Neural cell (in vitro differentiated cells): Measurements from ENCODE around the gene CASKIN2.

ENCODE experiments used
- CTCF ChIP-seq: fragments of 450-650 bp; IDR thresholded peaks from 2 replicates; pipeline ENCODE4 v1.5.1; 2014; ENCODE audit warnings: antibody characterized with exemption, mild to moderate bottlenecking, moderate library complexity; ENCODE audit not compliant: poor library complexity, severe bottlenecking
- EP300 ChIP-seq: fragments of 450-650 bp; conservative IDR thresholded peaks from 2 replicates; pipeline ENCODE4 v1.6.1; 2014; ENCODE audit warnings: antibody characterized with exemption, mild to moderate bottlenecking, moderate library complexity; ENCODE audit not compliant: poor library complexity, severe bottlenecking
- EZH2 ChIP-seq: fragments of 200-600, 300-800 bp; shearing (Covaris generic), sonication (generic); IDR thresholded peaks from 2 replicates; pipeline ENCODE4 v1.6.1; 2014; ENCODE audit warnings: antibody characterized with exemption, low read length, borderline replicate concordance, mild to moderate bottlenecking; ENCODE audit not compliant: insufficient read depth, poor library complexity, severe bottlenecking
- MXI1 ChIP-seq: fragments of 450-650 bp; conservative IDR thresholded peaks from 2 replicates; pipeline ENCODE4 v1.6.1; 2014; ENCODE audit warnings: antibody characterized with exemption, mild to moderate bottlenecking; ENCODE audit not compliant: poor library complexity, severe bottlenecking
- POLR2AphosphoS5 ChIP-seq: IDR thresholded peaks from 2 replicates; pipeline ENCODE4 v1.6.1; 2012
- RAD21 ChIP-seq: fragments of 450-650 bp; conservative IDR thresholded peaks from 2 replicates; pipeline ENCODE4 v1.6.1; 2014; ENCODE audit warnings: antibody characterized with exemption, mild to moderate bottlenecking, moderate library complexity
- REST ChIP-seq: IDR thresholded peaks from 2 replicates; pipeline ENCODE4 v1.6.1; 2012; ENCODE audit warnings: borderline replicate concordance
- SMC3 ChIP-seq: fragments of 450-650 bp; conservative IDR thresholded peaks from 2 replicates; pipeline ENCODE4 v1.6.1; 2014; ENCODE audit warnings: antibody characterized with exemption, mild to moderate bottlenecking, moderate library complexity; ENCODE audit not compliant: poor library complexity
- TAF1 ChIP-seq: IDR thresholded peaks from 2 replicates; pipeline ENCODE4 v1.6.1; 2012; ENCODE audit warnings: low read depth

GRCh38 chr17:75521951-75522727 is 6.8 kb upstream of the CASKIN2 start:
- TF ChIP-seq CTCF, result no peak
- TF ChIP-seq RAD21, result no peak
- no peak for TF ChIP-seq SMC3
- TF ChIP-seq EZH2, result no peak
- no peak for TF ChIP-seq REST
- TF ChIP-seq POLR2AphosphoS5, result no peak
- no peak for TF ChIP-seq MXI1
- TF ChIP-seq EP300, result no peak
- TF ChIP-seq TAF1, result no peak
